HG03039 (cell line): ENCODE measurements around the gene TEDC1.

ENCODE experiments used
- ATAC-seq: cut with Tn5 transposase; IDR thresholded peaks from one replicate; pipeline ENCODE4 v1.9.1; 2021; ENCODE audit warnings: mild to moderate bottlenecking, moderate library complexity; ENCODE audit not compliant: unreplicated experiment

The TEDC1 gene

DNA sequence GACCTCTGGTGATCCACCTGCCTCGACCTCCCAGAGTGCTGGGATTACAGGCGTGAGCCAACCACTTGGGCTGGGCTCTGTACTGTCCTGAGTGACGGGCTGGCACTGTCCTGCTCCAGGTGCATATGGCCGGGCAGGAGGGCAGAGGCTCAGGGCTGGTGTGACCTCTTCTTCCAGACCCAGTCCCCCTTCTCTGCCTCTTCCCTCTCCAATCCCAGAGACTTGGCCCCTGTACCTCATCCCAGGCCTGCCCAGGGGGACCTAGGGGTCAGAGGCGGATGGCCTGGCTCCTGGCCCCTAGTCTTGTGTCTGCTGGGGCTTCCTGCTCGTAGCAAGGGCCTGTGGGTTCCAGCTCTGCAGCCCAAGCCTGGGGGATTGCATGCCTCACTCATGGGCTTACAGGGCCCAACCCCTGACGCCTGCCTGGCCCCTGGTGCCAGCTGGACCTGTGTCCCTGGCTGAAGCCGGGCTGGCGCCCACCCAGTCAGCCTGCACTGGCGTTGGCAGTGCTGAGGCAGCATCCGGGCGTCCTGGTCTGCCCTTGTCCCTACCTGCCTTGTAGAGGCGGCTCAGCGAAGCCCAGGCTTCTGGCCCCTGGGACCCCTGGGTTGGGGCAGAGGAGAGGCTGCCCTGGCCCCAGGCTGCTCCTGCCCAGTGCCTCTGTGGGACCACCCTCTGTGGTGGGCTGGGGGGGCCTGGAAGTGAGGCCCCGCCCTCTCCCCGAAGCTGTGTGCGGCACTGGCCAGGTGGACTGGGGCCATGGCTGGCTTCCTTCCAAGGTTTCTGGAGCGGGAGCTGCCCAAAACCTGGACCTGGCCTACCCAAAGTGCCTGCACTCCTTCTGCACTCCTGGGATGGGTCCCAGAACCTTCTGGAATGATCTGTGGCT, 4.3 kb downstream of the TEDC1 start:
- ATAC-seq, result no peak

DNA sequence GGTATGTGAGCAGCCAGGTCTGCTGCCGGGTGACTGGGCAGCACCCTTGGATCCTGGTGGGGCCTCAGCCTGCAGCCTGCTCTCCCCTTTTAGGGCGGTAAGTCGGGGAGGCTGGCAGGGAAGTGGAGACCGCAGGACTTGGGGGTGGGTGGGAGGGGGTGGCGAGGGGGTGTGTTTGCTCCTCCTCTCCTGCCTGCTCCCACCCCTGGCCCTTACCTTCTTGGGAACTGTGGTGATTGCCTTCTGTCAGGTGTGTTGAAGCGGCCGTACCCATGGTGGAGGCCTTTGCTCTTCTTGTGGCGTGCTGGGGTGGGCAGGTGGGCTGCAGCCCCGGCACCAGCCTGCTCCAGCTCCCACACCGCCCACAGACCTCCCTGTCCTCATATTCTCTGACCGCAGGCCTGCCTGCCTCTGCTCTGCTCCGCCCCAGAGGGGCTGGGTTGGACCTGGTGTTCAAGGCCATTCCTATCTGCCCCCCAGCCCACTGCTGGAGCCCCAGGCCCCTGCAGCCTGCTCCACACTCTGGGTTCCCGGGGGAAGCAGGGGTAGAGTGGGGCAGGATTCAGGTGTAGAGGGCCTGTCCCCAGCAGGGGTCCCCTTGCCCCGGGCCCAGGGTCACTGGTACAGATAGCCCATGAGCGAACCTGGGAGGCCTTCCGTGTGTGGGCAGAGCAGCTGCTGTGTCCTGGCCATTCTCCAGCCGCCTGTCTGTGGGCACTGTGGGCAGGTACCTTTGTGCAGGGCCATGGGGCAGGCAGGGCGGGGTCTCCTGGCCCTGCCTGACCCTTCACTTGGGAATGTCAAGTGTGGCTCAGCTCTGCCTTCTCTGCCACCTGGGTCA, 5.2 kb downstream of the TEDC1 start:
- ATAC-seq, result no peak

GRCh38 chr14:105496831-105497591, 6.0 kb downstream of the TEDC1 start:
- ATAC-seq, result no peak

DNA sequence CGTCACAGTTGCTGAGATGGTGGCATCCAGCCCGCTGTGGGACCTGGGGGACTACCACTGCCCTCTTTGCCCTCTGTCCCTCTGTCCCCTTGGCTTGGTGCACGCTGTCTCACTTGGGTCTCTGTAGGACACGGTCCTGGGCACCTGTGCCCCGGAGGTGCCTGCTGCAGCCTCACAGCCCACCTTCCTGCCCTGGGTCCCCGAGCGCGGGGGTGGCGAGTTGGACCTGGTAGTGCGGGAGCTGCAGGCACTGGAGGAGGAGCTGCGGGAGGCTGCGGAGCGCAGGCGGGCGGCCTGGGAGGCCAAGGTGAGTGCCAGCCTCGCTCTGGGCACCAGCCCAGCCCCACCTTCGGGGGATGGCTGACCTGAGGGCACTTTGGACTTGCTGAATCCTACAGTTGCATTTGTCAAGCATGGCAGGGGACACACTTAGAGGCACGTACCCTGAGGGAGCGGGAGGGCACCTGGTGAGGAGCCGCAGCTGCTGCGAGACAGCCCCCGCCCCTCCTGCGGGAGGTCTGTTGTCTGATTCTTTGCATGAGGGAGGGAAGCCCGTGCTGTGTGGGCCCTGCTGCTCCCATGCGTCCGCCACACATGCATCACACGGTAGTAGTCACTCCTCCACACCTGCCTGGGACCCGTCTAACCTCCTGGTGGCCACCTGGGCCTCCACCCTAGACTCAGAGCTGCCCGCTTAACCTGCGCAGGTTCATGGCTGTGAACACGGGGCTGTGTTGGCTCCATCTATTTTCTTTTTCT, 6.8 kb downstream of the TEDC1 start:
- no peak for ATAC-seq

GRCh38 chr14:105498430-105499255, 7.6 kb downstream of the TEDC1 start:
- ATAC-seq, result no peak

- ATAC-seq, result no peak
These were observed 8.4 kb downstream of the TEDC1 start for GRCh38 chr14:105499256-105500035.

GRCh38 chr14:105500036-105500725, 9.1 kb downstream of the TEDC1 start:
- no peak for ATAC-seq

DNA sequence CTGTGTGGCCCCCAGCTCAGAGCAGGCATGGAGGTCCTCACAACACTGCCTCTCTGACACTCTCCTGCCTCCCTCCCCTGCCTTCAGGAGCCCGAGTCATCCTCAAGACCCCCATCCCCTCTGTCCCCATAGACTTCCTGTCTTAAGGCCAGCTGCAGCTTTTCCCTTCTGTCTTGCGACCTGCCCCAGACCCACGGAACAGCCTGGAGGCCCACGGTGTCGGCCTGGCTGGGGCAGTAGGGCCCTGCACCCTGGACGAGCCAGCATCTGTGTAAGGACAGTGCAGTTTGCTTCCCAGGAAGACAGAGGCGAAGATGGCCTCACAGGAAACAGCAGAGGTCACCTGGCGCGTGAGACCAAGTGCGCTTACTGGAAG, 9.7 kb downstream of the TEDC1 start:
- ATAC-seq, result no peak

GRCh38 chr14:105501504-105502291, 10.7 kb downstream of the TEDC1 start:
- no peak for ATAC-seq

GRCh38 chr14:105502446-105503295, 11.6 kb downstream of the TEDC1 start:
- ATAC-seq, result no peak

DNA sequence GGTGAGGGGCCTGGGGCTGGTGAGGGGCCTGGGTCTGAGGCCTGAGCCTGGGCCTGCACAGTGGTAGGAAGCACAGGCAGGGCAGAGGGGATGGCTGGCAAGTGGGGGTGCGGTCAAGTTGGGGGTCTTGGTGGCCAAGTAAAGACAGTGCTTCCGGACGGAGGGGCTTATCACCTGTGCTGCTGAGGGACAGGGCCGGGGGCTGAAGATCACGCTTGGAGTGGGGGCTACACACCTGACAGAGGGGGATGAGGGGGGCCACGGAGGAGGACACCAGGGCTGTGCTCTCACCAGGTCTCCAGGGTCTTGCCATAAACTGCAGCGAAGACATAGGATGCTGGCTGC, 12.2 kb downstream of the TEDC1 start:
- ATAC-seq, result no peak

DNA sequence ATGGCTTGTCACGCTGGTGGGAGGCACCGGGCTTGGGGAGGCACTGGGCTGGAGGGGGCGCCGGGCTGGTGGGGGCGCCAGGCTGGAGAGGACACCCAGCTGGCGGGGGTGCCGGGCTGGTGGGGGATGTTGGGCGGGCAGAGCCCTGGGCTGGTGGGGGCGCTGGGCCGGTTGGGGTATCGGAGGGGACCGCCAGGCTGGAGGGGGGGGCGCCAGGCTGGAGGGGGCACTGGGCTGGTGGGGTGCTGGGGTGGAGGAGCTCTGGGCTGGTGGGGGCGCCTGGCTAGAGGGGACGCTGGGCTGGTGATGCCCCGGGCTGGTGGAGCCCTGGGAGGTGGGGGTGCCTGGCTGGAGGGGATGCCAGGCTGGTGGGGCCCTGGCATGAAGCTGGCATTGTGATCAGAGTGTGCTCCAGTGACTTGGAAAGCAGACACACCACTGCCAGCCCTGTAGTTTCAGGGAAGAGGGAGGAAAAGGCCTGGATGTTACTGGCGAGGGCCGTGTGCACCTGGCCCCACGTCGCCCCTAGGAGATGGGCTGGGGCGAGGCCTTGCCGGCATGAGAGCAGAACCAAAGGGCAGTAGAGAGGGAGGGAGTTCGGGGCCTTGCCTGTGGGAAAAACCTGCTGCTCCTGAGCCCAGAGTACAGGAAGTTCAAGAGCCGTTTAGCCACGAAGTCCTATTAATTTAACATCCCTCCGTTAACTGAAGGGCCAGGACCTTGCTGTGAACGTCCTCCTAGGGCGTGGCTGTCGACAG, 13.1 kb downstream of the TEDC1 start:
- no peak for ATAC-seq

- ATAC-seq, result no peak
These were observed 14.1 kb downstream of the TEDC1 start for GRCh38 chr14:105505101-105505500.

GRCh38 chr14:105507247-105507646, 16.2 kb downstream of the TEDC1 start:
- no peak for ATAC-seq

DNA sequence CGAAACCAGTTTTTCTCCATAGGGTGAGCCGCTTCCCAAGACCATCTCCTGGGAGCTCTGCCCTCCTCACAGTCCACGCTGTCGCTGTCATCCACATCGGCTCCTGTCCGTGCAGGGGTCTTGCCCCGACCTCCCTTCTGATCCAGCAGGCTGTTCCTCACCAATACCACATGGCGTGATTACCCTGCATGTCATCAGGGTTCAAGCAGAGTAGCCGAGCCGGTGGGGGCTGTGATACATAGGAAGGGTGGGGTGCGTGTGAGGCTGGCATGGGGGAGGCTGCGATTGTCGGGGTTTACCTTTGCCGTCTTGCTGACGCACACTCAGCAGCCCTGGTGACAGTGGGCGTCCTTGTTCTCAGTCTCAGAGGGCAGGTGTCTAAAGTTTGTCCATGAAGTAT, 17.0 kb downstream of the TEDC1 start:
- no peak for ATAC-seq

- ATAC-seq, result no peak
These were observed 17.6 kb downstream of the TEDC1 start for GRCh38 chr14:105508601-105509000.
